AG04449 (cell line): ENCODE measurements around the gene BMP7.

Experiments
- CTCF ChIA-PET: fragments of 350-600 bp; formaldehyde crosslinking; extraction: SDS; loops from one replicate; lab custom pipeline; 2021; ENCODE audit warnings: antibody characterized with exemption; lab: Yijun Ruan, JAX
- POLR2A ChIA-PET: fragments of 400-600, 350-600 bp; formaldehyde crosslinking; extraction: SDS; loops from one replicate; lab custom pipeline; 2020; ENCODE audit warnings: antibody characterized with exemption, inconsistent platforms; lab: Yijun Ruan, JAX
- DNase-seq: peaks from one replicate; pipeline ENCODE4 v3.0.0-alpha.2; 2010; ENCODE audit warnings: low read depth, low spot score
- H3K4me3 ChIP-seq: 2 replicates; pipeline ENCODE4 v1.5.1; 2011; ENCODE audit warnings: low read depth, mild to moderate bottlenecking, control low read depth, low read length
- TF ChIP-seq, protein P1 (sequence below): IDR thresholded peaks from one replicate; pipeline ENCODE4 v1.5.1; 2011; ENCODE audit warnings: mild to moderate bottlenecking, moderate library complexity, low read length, control low read depth, inconsistent platforms; ENCODE audit not compliant: insufficient read depth; ENCODE audit errors: missing control alignments

Gene BMP7

DNA sequence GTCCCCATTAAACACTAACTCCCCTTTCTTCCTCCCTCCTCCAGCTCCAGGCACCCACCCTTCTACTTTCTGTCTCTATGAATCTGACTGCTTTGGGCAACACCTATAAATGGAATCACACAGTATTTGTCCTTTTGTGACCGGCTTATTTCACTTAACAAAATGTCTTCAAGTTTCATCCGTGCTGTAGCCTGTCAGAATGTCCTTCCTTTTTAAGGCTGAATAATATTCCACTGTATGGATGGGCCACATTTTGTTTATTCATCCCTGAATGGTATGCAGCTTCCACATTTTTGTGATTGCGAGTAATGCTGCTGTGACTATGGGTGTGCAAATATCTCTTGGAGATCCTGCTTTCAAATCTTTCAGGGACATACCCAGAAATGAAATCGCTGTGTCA is 28.4 kb downstream of the BMP7 start:
- TF ChIP-seq, protein P1, sequence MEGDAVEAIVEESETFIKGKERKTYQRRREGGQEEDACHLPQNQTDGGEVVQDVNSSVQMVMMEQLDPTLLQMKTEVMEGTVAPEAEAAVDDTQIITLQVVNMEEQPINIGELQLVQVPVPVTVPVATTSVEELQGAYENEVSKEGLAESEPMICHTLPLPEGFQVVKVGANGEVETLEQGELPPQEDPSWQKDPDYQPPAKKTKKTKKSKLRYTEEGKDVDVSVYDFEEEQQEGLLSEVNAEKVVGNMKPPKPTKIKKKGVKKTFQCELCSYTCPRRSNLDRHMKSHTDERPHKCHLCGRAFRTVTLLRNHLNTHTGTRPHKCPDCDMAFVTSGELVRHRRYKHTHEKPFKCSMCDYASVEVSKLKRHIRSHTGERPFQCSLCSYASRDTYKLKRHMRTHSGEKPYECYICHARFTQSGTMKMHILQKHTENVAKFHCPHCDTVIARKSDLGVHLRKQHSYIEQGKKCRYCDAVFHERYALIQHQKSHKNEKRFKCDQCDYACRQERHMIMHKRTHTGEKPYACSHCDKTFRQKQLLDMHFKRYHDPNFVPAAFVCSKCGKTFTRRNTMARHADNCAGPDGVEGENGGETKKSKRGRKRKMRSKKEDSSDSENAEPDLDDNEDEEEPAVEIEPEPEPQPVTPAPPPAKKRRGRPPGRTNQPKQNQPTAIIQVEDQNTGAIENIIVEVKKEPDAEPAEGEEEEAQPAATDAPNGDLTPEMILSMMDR: no peak
- H3K4me3 ChIP-seq: no peak overlapping the region
- DNase-seq: no peak
- POLR2A ChIA-PET: no interaction called here
- CTCF ChIA-PET: no interaction called here

DNA sequence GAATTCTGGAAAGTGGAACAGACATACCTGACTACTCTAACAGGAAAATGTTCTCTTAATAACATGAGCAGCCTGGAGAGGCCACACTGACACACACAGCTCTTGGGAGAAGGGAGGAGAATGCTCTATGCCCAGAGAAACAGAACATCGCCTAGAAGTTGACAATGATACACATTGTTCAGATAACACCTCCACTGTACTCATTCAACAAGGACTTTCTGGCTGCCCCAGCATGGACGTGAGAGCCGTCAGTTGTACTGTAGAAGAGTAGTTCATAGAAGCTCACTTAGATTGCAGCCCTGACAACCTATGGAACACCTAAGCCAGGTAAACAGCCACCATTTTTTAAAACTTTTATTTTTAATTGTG is 28.9 kb downstream of the BMP7 start:
- TF ChIP-seq, protein P1: no peak
- ChIA-PET CTCF (no interaction called here), POLR2A (no interaction called here)
- DNase-seq: no peak
- no peak overlapping the region for H3K4me3 ChIP-seq

DNA sequence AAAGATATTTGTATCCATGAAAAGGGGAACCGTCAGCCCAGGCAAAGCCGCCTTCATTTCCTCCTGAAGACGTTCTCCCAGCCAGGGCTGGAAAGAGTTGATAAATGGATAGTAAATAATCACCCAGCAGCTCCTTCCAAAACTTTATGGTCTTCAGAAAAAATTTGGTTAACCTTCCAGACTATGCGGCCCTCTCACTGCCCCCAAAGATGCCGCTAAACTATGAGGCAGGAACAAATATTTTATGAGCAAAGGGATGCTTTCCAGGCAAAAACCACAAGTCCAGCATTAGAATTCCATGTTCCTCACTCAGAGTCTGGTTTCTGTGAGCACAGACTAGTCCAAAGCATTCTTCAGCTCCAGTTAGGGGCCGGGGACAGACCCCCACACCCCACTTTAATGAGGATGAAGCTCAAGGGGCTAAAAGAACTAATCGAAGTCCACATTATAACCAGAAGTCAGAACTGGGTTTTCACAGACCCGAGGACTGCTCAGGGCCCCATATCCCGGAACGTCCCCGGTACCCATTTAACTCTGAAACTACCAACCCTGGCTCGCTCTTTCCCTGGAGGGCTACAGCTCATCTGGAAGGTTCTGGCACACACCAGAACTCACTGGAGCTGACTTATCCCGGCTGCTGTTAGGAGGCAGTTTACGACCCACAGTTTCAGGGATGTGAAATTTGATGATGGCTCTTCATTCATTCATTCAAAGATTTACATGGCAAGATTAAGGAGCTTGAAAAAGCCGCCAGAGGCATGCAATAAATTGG is 29.4 kb downstream of the BMP7 start:
- no peak for DNase-seq
- POLR2A ChIA-PET: no interaction called here
- CTCF ChIA-PET: no interaction called here
- H3K4me3 ChIP-seq: no peak overlapping the region
- TF ChIP-seq, protein P1: no peak

DNA sequence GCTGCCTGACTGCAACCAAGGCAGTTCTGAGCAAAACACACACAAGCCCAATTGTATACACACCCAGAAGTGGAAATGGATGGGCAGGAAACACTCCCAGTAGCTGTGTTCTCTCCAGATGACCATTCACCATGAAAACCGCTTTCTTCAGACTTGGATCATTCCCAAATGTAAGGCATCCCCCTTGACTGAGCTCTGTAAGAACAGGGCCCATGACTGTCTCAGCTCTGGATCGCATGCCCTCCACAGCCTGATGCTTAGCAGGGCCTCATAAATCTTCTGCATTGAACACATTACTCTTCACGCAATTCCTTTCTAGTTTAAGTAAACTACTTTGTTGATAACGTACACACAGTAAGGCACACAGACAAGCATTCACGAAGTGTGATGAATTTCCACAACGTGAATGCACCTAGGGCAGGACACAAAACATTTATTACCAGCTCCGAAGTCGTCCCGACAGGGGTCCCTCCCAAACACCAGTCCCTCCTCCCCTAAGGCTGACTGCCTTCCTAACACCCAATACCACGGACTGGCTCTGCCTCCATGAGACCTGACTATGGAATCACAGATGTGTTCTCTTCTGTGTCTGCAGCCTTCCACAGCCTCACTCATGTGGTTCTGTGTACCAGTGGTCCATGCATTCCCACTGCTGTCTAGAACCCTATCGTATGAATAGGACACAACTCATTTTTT is 31.7 kb downstream of the BMP7 start:
- TF ChIP-seq, protein P1: no peak
- ChIA-PET POLR2A (no interaction called here), CTCF (no interaction called here)
- no peak for DNase-seq
- no peak overlapping the region for H3K4me3 ChIP-seq

DNA sequence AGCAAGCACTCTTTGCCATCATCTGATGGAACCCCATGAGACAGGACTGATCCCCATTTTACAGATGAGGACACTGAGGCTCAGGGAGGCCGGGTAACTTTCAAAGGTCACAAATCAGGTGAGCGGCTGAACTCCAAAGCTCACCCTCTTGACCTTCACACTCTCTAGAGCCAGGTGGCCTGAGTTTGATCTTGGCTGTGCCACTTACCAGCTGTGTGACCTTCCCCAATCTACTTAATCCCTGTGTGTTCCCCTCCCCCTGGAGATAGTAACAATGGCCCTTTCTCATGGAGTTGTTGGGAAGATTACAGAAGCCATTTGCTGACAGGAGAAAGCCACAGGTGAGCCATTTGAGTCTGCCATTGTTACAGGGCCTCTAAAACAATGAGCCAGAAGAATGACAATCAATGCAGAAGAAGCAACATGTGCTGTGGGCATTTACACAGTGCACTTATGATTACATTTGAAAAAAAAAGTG is 34.5 kb downstream of the BMP7 start:
- no peak overlapping the region for H3K4me3 ChIP-seq
- CTCF ChIA-PET: no interaction called here
- TF ChIP-seq, protein P1: no peak
- no peak for DNase-seq
- POLR2A ChIA-PET: no interaction called here

DNA sequence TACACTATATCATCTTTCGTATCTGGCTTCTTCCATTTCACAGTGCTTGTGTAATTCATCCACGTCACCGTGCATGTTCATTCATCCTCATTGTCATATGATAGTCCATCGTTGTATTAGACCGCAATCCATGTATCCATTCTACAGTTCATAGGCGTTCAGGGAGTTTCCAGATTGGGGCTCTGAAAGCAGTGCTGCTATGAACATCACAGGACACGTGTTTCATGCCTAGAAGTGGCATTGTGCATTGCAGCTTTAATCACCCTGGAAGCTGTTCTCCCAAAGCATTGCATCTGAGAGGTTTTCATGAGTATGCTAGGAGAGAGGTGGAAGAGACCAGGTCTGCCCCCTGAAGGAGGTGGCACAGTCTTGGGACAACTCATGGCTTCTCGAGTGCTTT is 35.3 kb downstream of the BMP7 start:
- TF ChIP-seq, protein P1: no peak
- CTCF ChIA-PET: no interaction called here
- no peak for DNase-seq
- POLR2A ChIA-PET: no interaction called here
- H3K4me3 ChIP-seq: no peak overlapping the region
